ENCODE measurements around the gene ADCY1. TPM values are rescaled to one million over a fixed set of nuclear protein-coding genes. Genes with fewer than 3 reads are reported as not detected.

Gene ADCY1
- total RNA-seq, 1 experiment from 2014 or later: 2.3 TPM

- DNase-seq (ENCODE audit: low spot score): no peak
Measured at GRCh38 chr7:45576249-45576929, 2.2 kb downstream of the ADCY1 start.

- DNase-seq (ENCODE audit: low spot score): no peak
Measured at GRCh38 chr7:45578022-45578421, 3.9 kb downstream of the ADCY1 start.

GRCh38 chr7:45578467-45578866 lies 4.3 kb downstream of the ADCY1 start:
- no peak for DNase-seq (ENCODE audit: low spot score)

DNA sequence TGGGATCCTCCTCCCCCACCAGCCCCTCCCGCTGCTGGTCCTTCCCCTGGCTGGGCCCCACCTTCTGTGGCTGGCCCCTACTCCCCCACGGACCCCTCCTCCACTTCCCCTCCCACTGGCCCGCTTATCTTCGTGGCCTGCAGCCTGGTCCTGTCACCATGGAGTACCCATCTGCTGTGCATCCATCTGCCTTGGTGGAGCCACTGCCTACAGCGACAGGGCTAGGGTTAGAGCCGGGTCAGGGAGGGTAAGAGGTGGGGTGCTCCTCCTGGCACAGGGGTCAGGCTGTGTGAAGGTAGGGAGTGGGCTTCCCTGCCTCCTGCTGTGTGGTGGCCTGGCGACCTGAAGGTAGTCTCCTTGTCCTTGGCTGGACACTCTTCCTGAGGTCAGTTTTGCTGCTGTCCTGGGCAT lies 5.2 kb downstream of the ADCY1 start:
- no peak for DNase-seq (ENCODE audit: low spot score)

GRCh38 chr7:45580053-45580872 lies 6.1 kb downstream of the ADCY1 start:
- no peak for DNase-seq (ENCODE audit: low spot score)

GRCh38 chr7:45581271-45581780 lies 7.2 kb downstream of the ADCY1 start:
- no peak for DNase-seq (ENCODE audit: low spot score)

DNA sequence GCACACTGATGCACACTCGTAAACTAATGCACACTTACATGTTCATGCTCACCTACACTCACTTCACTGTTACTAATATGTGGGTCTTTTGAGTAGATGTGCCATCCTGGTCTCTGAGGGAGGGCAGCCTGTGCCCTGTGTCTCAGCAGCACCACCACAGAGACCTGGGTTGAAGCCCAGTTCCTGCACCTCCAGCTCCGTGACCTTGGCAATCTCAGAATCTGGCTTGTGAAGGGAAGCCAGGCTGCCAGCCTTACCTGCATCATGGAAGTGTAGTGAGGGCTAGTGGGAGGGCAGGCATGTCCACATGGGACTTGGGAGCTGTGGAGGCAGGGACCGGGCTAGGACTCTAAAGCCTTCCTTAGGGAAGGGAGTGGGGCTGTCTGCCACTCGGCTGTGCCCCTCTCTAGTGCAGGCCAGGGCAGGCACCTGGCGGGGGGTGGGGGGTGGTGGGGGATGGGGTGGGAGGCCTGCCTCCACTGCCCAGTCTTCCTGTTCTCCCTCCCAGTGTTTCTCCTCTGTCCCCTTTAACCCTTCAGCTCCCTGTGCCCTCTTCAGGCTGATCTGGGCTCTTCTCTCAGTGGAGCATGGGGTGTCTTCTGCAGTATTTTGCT lies 8.1 kb downstream of the ADCY1 start:
- no peak for DNase-seq (ENCODE audit: low spot score)

GRCh38 chr7:45582868-45583277 lies 8.7 kb downstream of the ADCY1 start:
- no peak for DNase-seq (ENCODE audit: low spot score)

- no peak for DNase-seq (ENCODE audit: low spot score)
Measured at GRCh38 chr7:45583296-45583695, 9.1 kb downstream of the ADCY1 start.

- DNase-seq (ENCODE audit: low spot score): no peak
Measured at GRCh38 chr7:45584261-45585210, 10.4 kb downstream of the ADCY1 start.

DNA sequence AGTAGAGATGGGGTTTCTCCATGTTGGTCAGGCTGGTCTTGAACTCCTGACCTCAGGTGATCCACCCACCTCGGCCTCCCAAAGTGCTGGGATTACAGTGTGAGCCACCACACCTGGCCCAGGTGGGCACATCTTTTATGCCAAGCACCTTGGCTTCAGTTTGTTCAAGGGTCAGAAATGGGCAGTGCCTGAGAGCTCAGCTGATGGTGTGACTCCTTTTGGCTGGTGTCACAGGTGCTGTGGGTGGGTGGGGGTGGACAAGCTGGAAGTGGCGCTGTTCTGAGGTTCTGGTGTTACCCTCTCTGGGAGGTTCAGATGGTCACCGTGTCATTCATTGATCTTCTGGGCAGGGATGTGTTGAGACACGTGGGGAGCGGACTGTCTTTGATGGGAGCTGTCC lies 11.5 kb downstream of the ADCY1 start:
- DNase-seq (ENCODE audit: low spot score): no peak

GRCh38 chr7:45586542-45587520 lies 12.7 kb downstream of the ADCY1 start:
- DNase-seq (ENCODE audit: low spot score): no peak

DNA sequence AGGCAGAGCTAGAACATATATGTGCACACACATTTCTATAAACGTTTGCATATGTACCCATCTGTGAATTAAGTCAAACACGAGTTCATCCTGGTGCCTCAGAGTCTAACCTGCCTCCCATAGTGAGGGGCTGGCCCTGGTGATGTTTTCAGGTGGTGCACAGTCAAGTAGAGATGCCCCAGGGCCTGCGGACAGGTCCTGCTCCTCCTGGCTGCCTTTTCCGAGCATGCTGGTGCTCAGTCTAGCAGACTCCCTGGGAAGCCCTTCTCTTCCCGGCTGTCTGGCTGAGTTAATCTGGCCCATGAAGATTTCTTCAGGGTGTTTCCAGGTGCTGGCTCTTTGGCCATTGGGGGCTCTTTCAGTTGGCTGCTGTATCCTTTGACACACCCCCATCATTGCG lies 14.3 kb downstream of the ADCY1 start:
- no peak for DNase-seq (ENCODE audit: low spot score)

- DNase-seq (ENCODE audit: low spot score): no peak
Measured at GRCh38 chr7:45589061-45589460, 14.9 kb downstream of the ADCY1 start.

- no peak for DNase-seq (ENCODE audit: low spot score)
Measured at GRCh38 chr7:45589915-45590678, 15.9 kb downstream of the ADCY1 start.

- DNase-seq (ENCODE audit: low spot score): no peak
Measured at GRCh38 chr7:45590679-45591057, 16.5 kb downstream of the ADCY1 start.

GRCh38 chr7:45591101-45591906 lies 17.1 kb downstream of the ADCY1 start:
- no peak for DNase-seq (ENCODE audit: low spot score)

- no peak for DNase-seq (ENCODE audit: low spot score)
Measured at GRCh38 chr7:45592230-45592991, 18.2 kb downstream of the ADCY1 start.
